HepG2 (cell line): ENCODE results near the gene SPACA6.

Source experiments
- GABPA ChIP-seq, 2 experiments: IDR thresholded peaks; 2 replicates each; pipeline ENCODE4 v1.6.1; 2011 to 2016; ENCODE audit warnings: low read depth in 2 of 2, low read length in 1 of 2, missing biosample characterization in 1 of 2, missing genetic modification characterization in 1 of 2
- MEIS2 ChIP-seq: sonication (generic); formaldehyde crosslinking; IDR thresholded peaks from 2 replicates; pipeline ENCODE4 v1.9.0; 2021; ENCODE audit warnings: mild to moderate bottlenecking, missing genetic modification reagents
- MTF1 ChIP-seq: sonication (generic); formaldehyde crosslinking; IDR thresholded peaks from 2 replicates; pipeline ENCODE4 v1.5.0; 2020; ENCODE audit warnings: missing genetic modification reagents
- POLR2AphosphoS2 ChIP-seq: IDR thresholded peaks from 2 replicates; pipeline ENCODE4 v1.6.1; 2011; ENCODE audit warnings: low read depth, low read length, improper control_type of control experiment
- RAD21 ChIP-seq: fragments of 450-650 bp; formaldehyde crosslinking; IDR thresholded peaks from 2 replicates; pipeline ENCODE4 v1.5.0; 2020; ENCODE audit warnings: mild to moderate bottlenecking
- SP4 ChIP-seq: sonication (generic); formaldehyde crosslinking; IDR thresholded peaks from 2 replicates; pipeline ENCODE4 v1.8.1; 2023; ENCODE audit warnings: mild to moderate bottlenecking, missing genetic modification reagents
- ZNF24 ChIP-seq: fragments of 450-650 bp; IDR thresholded peaks from 2 replicates; pipeline ENCODE4 v1.6.1; 2017; ENCODE audit warnings: antibody characterized with exemption, mild to moderate bottlenecking
- TF ChIP-seq, protein P1 (sequence below): sonication (generic); formaldehyde crosslinking; IDR thresholded peaks from 2 replicates; pipeline ENCODE4 v1.4.0; 2020; ENCODE audit warnings: missing genetic modification reagents
- TF ChIP-seq, protein P2 (sequence below): sonication (generic); formaldehyde crosslinking; IDR thresholded peaks from 2 replicates; pipeline ENCODE4 v1.4.0; 2020; ENCODE audit warnings: missing genetic modification reagents, mild to moderate bottlenecking, borderline replicate concordance
- TF ChIP-seq, protein P3 (sequence below): sonication (generic); formaldehyde crosslinking; IDR thresholded peaks from 2 replicates; pipeline ENCODE4 v1.4.0; 2020; ENCODE audit warnings: mild to moderate bottlenecking, missing genetic modification reagents

DNA sequence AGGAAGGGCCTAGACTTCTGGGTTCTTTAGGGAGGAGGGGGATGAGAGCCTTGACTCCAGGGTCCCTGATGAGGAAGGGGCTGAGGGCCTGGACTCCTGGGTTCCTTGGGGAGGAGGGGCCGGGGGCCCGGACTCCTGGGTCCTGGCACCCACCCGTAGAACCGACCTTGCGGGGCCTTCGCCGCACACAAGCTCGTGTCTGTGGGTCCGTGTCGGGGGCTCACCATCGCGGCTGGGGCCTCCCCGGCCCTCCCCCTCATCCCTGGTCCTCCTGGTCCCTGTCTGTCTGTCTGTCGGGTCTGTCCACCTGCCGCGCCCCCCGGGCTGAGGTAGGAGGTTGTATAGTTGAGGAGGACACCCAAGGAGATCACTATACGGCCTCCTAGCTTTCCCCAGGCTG, 662 bp upstream of the SPACA6 start:
- TF ChIP-seq, protein P1, sequence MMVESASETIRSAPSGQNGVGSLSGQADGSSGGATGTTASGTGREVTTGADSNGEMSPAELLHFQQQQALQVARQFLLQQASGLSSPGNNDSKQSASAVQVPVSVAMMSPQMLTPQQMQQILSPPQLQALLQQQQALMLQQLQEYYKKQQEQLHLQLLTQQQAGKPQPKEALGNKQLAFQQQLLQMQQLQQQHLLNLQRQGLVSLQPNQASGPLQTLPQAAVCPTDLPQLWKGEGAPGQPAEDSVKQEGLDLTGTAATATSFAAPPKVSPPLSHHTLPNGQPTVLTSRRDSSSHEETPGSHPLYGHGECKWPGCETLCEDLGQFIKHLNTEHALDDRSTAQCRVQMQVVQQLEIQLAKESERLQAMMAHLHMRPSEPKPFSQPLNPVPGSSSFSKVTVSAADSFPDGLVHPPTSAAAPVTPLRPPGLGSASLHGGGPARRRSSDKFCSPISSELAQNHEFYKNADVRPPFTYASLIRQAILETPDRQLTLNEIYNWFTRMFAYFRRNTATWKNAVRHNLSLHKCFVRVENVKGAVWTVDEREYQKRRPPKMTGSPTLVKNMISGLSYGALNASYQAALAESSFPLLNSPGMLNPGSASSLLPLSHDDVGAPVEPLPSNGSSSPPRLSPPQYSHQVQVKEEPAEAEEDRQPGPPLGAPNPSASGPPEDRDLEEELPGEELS (CRISPR knock-in tag), result no peak
- TF ChIP-seq SP4 (CRISPR knock-in tag) (no peak), ZNF24 (no peak), MEIS2 (CRISPR knock-in tag) (no peak), MTF1 (CRISPR knock-in tag) (no peak), GABPA (IDR thresholded peaks at IDR 0.05; ENCODE audit: low read depth, low read length) (no peak), GABPA (CRISPR knock-in tag; IDR thresholded peaks at IDR 0.05; ENCODE audit: low read depth) (no peak), RAD21 (CRISPR knock-in tag) (no peak), POLR2AphosphoS2 (no peak)
- TF ChIP-seq, protein P2, sequence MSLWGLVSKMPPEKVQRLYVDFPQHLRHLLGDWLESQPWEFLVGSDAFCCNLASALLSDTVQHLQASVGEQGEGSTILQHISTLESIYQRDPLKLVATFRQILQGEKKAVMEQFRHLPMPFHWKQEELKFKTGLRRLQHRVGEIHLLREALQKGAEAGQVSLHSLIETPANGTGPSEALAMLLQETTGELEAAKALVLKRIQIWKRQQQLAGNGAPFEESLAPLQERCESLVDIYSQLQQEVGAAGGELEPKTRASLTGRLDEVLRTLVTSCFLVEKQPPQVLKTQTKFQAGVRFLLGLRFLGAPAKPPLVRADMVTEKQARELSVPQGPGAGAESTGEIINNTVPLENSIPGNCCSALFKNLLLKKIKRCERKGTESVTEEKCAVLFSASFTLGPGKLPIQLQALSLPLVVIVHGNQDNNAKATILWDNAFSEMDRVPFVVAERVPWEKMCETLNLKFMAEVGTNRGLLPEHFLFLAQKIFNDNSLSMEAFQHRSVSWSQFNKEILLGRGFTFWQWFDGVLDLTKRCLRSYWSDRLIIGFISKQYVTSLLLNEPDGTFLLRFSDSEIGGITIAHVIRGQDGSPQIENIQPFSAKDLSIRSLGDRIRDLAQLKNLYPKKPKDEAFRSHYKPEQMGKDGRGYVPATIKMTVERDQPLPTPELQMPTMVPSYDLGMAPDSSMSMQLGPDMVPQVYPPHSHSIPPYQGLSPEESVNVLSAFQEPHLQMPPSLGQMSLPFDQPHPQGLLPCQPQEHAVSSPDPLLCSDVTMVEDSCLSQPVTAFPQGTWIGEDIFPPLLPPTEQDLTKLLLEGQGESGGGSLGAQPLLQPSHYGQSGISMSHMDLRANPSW (CRISPR knock-in tag), result no peak
- TF ChIP-seq, protein P3, sequence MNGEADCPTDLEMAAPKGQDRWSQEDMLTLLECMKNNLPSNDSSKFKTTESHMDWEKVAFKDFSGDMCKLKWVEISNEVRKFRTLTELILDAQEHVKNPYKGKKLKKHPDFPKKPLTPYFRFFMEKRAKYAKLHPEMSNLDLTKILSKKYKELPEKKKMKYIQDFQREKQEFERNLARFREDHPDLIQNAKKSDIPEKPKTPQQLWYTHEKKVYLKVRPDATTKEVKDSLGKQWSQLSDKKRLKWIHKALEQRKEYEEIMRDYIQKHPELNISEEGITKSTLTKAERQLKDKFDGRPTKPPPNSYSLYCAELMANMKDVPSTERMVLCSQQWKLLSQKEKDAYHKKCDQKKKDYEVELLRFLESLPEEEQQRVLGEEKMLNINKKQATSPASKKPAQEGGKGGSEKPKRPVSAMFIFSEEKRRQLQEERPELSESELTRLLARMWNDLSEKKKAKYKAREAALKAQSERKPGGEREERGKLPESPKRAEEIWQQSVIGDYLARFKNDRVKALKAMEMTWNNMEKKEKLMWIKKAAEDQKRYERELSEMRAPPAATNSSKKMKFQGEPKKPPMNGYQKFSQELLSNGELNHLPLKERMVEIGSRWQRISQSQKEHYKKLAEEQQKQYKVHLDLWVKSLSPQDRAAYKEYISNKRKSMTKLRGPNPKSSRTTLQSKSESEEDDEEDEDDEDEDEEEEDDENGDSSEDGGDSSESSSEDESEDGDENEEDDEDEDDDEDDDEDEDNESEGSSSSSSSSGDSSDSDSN (CRISPR knock-in tag), result no peak
